ENCODE results near the gene MAGI1.
"Not testable (repeated sequence)": the region's sequence is repeated elsewhere in the genome, so short reads cannot be mapped to it uniquely, and the experiment has no call there.

MAGI1 gene

DNA sequence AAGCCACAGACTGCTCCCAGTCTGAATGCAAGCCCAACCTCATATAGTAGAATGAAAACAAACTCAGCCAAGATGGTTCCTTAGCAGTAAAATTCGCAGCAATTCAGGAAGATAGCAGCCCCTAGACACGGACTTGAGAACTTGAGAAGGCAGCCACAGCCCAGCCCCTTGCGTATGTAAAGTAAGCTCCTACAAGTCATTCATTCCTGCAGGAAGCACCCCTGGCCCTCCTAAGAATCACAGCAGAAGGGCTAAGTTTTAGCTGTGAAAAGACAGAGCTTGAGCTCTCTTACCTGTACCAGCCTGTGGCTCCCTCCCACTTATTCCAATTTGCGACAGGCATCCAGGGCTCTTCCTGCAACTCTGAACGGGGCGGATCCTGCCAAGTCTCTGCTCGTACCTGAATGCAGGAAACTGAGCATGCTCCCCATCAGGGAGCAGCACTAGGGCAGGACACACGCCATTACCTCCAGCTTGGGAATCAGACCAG is 136.4 kb downstream of the MAGI1 start:
- DNase-seq = no peak

DNA sequence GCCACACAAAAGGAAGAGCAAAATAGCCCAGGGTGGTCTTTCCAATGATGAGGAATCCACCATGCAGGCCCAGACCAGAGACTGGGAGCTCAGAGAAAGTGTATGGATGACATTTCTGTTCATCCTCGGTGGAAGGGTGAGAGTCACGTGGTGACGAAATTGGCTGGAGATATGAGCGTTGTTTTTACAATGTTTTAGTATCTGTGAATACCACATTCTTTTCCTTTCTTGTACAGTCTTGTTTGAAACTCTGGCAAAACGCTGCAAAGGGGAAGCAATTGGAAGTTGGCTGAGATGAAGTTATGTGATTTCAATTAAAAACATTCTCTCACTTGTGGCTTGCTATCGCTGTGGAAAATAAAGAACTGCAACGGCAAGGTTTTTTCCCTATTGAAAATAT is 137.5 kb downstream of the MAGI1 start:
- no peak for DNase-seq

DNA sequence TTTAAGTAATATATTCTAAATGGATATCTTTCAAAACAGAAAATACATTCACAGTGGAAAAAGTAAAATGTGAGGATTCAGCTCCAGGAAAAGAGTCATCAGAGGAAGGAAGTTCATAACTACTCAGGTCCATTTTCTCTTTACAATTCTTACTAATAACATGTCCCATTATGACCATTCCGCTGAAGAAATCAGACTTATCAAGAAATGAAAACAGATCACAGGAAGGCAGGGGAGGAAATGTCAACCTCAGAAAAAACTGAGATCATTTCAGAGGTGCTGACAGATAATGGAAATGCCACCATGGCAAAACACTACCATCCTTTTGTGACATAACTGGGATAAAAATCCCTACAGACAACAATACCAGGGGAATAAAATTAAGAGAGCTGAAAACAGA is 139.5 kb downstream of the MAGI1 start:
- no peak for DNase-seq

DNA sequence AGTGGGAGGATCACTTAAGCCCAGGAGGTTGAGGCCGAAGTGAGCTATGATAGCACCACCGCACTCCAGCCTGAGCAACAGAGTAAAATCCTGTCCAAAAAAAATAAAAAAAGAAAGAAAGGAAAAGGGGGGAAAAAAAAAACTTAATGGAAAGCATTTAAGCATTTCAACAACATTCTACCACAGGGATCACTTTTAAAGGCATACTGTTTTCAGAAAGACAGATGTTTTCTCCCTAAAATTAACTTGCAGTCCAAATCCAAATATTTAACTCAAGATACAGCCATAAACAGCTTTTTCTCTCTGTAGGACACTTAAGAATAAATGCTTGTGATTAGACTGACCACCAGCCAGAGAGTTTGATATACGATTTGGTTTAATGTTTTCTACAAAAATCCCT is 141.0 kb downstream of the MAGI1 start:
- DNase-seq = no peak

DNA sequence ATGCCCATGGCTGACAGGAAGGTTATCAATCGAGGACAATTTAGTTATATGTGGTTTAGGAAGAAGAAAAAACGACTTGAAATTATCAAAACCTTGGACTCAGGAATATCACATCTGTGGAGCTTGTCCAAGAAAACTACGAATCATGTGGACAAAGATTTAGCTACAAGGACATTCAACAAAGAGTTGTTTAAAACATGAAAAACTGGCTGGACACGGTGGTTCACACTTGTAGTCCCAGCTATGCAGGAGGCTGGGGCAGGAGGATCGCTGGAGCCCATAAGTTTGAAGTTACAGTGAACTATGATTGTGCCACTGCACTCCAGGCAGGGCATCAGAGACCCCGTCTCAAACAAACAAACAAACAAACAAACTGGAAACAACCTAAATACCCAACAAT is 142.4 kb downstream of the MAGI1 start:
- no peak for DNase-seq

DNA sequence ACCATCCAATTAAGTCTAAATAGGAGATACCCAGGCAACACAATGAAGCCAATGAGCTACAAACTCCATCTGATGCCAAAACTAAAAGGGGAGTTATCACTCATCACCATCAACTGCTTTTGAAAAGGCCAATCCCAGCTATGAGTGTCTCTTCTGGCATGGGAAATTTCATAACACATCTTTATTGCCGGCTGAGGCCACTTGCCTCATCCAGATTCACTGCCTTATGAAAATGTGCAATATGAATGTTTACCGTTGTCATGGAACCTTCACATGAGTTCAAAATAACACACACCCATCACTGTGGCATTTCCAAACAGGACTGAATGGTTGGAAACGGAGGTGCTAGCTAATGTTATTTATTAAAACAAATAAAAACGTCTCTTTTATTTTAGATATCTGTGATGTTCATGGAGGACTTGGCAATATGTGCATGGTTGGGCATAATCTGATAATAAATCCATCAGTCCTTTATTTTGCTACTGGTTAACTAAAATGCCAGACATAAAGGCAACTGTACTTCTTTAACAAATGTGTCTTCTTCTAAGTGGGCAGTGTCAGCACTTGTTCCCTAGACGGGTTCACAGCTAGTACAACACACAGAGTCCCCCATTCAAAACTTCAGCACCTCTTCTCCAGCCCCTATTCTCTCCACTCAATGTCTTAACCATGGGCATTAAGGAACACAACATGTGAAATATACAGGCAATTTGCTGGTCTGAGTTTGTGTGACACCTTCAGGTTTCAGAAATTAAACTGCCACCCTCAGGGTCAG is 143.9 kb downstream of the MAGI1 start:
- DNase-seq = no peak

DNA sequence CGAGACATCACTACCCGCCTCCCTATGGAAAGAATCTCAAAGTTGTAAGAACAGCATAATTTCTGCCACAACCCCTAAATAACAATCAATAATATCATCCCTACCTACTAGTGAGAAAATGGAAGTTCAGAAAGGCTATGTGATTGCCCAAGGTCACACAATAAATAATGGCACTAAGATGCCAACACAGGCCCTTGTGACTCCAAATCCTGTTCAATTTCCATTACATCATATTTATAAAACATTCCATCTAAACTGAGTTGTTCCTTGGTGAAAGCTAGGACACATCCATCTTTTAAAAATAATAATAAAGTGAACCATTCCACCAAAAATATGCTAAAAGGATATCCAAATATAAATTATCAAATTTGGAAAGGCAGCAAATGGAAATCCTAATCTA is 144.6 kb downstream of the MAGI1 start:
- DNase-seq = no peak

DNA sequence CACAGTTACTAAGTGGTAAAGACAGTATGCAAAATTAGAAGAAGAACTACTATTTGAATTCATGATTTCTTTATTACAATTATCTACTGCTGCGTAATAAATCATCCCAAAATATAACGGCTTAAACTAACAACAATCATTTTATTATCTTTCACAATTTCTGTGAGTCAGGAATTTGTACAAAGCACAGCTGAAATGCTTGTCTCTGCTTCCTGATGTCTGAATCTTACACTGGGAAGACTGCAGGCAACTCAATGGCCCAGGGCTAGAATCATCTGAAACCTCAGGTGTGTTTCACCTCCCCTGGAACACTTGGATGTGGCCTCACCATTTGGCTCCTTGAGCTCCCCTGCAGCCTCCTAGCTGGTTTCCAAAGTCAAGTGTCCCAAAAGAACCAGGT is 145.1 kb downstream of the MAGI1 start:
- no peak for DNase-seq

DNA sequence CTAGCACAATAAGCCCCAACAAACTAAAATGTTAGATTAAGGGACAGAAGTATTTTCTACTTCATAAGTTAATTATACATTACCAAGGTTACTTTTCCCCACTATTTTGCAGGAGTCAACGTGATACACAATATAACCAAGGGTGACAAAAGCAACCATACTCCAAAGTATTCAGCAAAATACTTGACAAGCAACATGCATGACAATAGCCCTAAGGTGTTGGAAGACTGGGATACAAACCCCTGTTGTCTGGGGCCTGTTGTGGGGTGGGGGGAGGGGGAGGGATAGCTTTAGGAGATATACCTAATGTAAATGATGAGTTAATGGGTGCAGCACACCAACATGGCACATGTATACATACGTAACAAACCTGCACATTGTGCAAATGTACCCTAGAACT is 147.2 kb downstream of the MAGI1 start:
- DNase-seq = not testable (repeated sequence)

DNA sequence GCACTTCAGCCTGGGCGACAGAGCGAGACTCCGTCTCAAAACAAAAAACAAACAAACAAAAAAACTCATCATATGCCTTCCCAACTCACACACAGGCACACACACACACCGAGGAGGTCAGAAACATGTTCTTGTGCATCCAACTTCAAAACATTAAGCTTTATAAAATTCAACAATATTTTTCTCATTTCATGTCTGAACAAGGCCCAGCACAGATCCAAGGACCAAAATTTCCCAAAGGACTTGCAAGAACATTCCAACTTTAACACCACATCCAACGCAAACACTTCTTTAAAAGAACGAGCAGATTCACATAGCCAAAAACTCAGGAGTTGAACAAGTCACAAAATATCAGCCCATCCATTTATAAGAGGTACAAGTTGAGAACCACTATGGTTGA is 148.4 kb downstream of the MAGI1 start:
- no peak for DNase-seq

DNA sequence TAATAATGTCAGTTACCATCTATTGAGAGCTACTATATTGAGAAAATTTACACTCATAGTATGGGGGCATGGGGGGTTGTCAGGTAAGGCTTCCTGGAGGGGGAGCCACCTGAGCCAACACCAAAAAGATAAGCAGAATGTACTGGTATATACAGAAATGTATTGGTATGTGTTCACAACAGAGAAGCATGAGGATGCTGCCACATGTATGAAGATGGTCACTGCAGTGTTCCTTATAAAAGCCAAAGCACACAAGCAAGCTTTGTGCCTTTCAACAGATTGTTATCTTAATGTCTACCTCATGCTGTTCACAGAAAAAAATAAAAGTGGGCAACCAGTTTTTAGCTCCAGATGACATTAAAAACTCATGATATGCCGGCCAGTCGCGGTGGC is 149.0 kb downstream of the MAGI1 start:
- DNase-seq = no peak

DNA sequence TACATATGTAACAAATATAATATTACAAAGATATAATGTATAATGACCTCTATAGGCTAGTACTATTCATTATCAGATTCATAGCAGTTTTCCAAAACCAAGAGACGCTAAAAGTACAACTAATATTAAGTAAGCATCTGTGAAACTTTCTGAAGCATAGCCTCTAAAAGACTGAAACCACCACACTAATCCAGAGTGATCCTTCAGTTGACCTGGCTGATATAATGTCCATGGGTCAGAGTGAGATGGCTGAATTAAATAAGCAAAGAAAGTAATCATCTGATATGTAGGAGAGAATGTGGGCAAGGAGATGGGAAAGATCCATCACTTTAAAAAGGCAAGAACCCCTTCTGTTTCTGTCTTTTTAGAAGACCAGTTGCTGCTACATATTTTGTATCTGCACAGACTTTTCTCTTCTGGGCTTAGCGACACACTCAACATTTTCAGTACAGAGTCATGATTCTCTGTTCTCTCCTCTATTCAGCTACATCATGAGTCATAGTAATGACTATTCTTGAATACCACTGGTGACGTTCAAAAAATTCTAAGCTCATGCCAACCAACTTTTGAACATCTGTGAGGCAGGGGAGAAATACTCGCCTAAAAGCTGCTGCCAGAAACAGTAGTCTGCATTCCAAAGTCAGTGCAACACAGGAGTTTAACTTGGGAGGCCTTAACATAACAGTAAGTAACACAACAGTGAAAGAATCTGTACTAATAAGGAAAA is 149.6 kb downstream of the MAGI1 start:
- no peak for DNase-seq

DNA sequence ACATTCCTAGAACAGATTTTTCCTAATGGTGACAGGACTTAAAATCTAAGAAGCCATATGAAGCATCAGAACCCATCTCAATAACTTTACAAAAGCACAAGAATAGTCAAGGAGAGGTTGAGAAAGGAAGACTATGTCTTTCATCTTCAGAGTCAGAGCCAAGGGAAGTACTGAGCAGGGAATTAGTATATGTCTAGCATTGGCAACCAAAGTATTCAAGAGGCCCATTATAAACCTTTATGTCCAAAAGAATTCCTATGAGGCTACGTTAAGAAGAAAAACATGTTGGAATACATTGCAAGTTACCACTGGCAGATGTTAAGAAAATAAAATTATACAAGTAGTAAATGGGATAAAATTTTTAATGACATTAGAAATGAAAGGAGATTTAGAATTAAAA is 150.5 kb downstream of the MAGI1 start:
- no peak for DNase-seq

DNA sequence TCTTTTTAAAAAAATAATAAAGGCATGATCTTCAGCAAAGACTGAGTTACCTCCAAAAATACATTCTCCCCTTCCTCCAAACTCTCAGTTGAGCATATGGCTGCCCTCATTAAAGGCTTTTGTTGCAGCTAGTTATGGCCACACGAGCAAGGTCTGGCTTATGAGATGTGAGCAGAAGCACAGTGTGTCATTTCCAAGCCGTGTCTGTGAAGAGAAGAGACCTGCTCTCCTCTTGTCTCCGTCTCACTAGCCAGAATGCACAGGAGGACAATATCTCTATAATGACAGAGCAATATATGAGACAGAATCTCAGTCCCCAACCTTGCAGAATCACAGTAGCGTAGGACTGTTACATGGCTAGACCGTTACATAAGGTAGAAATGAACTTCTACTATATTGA is 152.3 kb downstream of the MAGI1 start:
- no peak for DNase-seq

DNA sequence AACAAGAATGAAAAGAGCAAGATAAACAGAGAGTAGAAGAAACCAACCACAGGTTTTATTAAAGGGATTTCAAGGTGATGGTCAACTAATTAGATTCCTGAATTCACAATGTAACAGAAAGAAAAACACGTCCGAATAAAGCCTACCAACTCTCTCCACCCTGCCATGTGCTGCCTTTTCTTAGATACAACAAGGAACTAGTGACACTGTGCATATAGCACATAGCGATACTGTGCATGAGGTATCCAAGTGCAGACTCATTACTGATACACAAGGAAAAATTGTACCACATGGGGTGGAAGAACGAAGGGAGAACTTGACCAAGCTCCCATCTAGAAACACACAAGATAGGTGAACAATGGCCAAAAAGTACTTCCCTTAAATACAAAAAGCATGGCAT is 154.6 kb downstream of the MAGI1 start:
- DNase-seq = no peak

DNA sequence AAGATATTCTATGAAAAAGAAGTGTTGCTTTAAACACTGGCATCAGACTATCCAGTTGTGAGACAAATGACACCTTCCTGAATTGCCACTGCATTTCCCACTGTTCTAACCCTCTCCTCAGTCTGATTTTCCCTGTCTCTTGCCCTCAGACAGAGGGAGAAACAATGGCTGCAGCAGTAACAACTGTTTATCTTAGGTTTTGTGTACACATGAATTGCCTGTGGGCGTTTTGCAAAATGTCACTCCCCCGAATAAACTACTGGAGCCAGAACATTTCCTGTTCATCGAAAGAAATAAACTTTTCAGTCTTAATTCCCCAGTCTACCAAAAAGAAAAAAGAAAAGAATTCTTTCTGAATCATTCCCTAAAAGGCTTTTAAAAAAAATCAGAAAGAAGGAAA is 155.1 kb downstream of the MAGI1 start:
- DNase-seq = no peak

DNA sequence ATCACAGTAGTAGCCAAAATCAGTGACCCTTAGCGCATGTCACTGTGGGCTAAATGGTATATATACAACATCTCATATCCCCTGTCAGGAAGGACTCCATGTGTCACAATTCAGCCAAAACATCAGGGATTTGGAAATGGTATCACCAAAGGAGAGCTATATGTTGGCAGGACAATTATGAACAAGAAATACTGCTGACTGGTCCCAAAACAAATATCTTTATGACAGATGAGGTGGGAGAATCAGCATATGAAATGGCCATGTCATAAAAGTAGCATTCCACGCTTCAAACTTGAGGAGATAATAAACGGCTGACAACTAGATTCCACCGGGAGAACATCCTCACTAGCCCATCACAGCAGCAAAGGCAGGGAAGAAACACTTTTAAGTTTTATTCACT is 158.4 kb downstream of the MAGI1 start:
- no peak for DNase-seq

DNA sequence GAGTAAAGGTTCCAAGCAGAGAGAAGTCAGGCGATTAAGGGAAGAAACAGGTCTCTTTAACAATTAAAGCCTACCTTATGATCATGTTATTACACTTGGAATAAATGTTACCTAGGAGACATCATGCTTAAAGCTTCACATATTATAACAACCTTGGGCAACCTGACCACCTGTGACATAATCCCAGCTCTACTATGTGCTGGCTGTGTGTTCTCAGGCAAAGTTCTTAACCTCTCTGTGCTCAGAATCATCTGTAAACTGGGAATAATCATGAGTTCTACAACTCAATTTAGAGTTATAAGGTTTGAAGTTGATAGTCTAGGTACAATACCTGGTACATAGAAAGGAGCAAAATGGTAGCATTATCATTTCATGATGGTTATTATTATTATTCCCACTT is 159.3 kb downstream of the MAGI1 start:
- DNase-seq = no peak

DNA sequence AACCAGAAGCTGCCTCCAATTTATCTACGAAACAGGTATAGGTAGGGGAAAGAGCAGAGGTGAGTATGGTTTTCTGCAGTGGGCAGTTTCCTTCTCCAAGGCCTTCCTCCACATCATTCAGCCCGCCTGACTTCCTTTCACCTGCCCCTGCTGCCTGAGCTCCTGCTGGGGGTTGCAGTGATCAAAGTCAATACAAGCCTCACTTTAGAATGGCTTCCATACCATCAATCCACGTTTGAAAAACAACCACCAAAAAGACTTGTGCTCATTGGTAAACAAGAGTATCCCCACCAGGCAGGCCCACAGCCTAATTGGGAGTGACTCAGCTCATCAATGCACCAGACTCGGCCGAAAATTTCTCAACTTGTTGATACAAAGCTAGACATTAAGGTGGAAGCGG is 159.9 kb downstream of the MAGI1 start:
- no peak for DNase-seq

DNA sequence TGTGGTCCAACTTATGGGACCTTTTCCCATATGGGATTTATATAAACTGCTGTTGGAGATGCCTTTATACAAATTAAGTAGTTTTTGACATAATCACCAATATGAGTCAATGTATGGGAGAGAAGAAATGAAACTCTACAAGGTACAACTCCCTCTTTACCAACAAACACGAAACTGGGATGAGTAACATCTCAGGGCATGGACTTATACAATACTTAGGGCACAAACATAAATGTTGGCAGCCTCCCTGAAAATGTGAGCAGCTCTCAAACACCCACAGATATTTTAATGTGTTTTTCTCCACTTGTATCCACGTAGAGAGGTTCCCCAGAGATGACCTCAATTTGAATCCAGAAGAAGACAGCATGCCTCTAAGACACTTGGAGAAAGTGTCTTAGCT is 161.6 kb downstream of the MAGI1 start:
- DNase-seq = no peak

DNA sequence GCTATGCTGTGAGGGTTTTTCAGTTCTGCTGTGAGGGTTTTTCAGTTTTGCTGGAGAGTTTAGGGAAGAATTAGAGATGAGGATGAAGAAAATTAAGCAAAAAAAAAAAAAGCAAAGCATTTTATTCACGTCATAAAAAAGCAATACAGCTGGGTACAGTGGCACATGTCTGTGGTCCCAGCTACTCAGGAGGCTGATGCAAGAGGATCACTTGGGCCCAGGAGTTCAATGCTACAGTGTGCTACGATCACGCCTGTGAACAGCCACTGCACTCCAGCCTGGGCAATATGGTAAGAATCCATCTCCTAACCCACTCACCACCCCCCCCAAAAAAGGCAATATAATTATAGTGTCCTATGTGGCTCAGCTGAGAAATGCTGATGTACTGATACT is 162.7 kb downstream of the MAGI1 start:
- no peak for DNase-seq

DNA sequence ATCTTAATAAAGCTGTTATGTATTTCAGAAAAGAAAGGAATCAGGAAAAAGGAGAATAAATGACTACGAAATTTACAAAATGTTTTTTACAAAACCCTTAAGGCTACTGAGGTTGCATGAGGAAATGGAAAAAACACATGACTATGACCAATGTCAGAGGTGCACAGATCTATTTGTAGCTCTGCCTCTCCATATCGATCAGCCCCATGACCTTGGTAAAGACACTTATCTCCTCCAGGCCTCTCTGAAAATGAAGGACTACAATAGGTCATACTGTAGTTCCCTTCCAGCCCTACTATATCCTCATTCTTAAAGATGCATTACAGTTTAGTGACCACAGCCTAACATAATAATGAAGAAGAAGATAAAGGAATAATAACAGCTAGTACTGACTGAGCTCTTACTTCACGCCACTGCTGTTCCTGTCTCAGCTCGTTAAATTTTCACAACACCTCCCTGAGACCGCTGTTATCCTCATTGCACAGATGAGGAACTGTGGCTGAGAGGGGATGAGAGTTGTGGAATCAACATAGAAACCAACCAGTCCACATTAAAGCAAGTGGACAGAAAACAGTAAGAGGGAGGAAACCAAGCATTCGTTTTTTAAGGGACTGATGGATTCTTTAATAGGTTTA is 163.2 kb downstream of the MAGI1 start:
- DNase-seq = no peak

DNA sequence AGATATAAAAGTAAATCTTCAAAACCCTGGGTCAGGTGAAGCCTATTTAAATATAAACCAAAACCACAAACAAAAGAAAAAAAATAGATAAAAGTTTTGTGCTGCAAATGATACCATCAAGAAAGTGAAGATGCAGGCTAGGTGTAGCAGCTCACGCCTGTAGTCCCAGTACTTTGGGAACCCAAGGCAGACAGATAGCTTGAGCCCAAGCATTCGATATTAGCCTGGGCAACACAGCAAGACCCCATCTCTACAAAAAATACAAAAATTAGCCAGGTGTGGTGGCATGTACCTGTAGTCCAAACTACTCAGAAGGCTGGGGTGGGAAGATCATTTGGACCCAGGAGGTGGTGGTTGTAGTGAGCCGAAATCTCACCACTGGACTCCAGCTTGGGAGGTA is 164.8 kb downstream of the MAGI1 start:
- DNase-seq = no peak

DNA sequence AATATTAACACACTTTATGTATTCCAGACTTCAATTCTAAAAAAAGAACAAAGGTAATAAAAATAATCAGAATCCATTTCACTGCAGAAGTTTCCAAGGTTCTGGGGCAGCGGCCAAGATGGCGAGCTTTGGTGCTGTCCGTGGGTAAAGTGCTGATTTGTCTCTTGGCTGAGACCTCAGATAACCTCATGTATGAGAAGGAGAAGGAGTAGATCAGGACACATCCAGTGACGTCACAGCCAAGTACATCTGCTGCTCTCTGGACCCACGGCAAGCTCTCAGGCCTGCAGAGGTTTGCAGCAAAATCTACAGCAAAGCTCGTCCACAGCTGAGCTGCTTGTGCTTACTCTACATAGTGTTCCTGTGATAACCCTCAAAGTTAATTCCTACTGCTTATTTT is 165.7 kb downstream of the MAGI1 start:
- no peak for DNase-seq

Measured in NCI-H187 (cell line).